Retinal pigment epithelial cell (primary cell): ENCODE measurements around the gene PHLDB2.

Experiments
- DNase-seq: peaks from one replicate; pipeline ENCODE4 v3.0.0-alpha.2; 2010; ENCODE audit warnings: low read depth
- H3K4me3 ChIP-seq: 2 replicates; pipeline ENCODE4 v1.5.1; 2011; ENCODE audit warnings: mild to moderate bottlenecking, low read length, control low read depth, moderate library complexity
- CTCF ChIP-seq: conservative IDR thresholded peaks from 2 replicates; pipeline ENCODE4 v1.5.1; 2011; ENCODE audit warnings: low read depth, low read length, control low read depth, inconsistent platforms

PHLDB2 gene

GRCh38 chr3:111863942-111864694, 5.1 kb downstream of the PHLDB2 start:
- no peak overlapping the region for H3K4me3 ChIP-seq
- no peak for DNase-seq
- no peak for TF ChIP-seq CTCF

GRCh38 chr3:111864821-111865656, 6.0 kb downstream of the PHLDB2 start:
- H3K4me3 ChIP-seq: no peak overlapping the region
- TF ChIP-seq CTCF: peak; percentile 30
- peak; percentile 98 for DNase-seq

GRCh38 chr3:111867889-111868426, 8.9 kb downstream of the PHLDB2 start:
- DNase-seq: no peak
- TF ChIP-seq CTCF: no peak
- no peak overlapping the region for H3K4me3 ChIP-seq

- DNase-seq: no peak
- no peak overlapping the region for H3K4me3 ChIP-seq
- no peak for TF ChIP-seq CTCF
Observed at GRCh38 chr3:111870620-111871019, 11.6 kb downstream of the PHLDB2 start.

- no peak for TF ChIP-seq CTCF
- DNase-seq: no peak
- H3K4me3 ChIP-seq: no peak overlapping the region
Observed at GRCh38 chr3:111871809-111872623, 13.0 kb downstream of the PHLDB2 start.

- no peak for TF ChIP-seq CTCF
- DNase-seq: no peak
Observed at GRCh38 chr3:111872979-111873378, 13.9 kb downstream of the PHLDB2 start.

More at GRCh38 chr3:111872979-111873378, 13.9 kb downstream of the PHLDB2 start:
- no peak overlapping the region for H3K4me3 ChIP-seq
